ENCODE data around the gene KRT80. TPM values are rescaled to one million over a fixed set of nuclear protein-coding genes. Genes with fewer than 3 reads are reported as not detected.

Gene KRT80
- total and polyA plus RNA-seq, 2 of the 13 experiments (the other 11 are each of a cell fraction or from before 2014, with no cell fraction given): 0.27 to 0.53 TPM

DNA sequence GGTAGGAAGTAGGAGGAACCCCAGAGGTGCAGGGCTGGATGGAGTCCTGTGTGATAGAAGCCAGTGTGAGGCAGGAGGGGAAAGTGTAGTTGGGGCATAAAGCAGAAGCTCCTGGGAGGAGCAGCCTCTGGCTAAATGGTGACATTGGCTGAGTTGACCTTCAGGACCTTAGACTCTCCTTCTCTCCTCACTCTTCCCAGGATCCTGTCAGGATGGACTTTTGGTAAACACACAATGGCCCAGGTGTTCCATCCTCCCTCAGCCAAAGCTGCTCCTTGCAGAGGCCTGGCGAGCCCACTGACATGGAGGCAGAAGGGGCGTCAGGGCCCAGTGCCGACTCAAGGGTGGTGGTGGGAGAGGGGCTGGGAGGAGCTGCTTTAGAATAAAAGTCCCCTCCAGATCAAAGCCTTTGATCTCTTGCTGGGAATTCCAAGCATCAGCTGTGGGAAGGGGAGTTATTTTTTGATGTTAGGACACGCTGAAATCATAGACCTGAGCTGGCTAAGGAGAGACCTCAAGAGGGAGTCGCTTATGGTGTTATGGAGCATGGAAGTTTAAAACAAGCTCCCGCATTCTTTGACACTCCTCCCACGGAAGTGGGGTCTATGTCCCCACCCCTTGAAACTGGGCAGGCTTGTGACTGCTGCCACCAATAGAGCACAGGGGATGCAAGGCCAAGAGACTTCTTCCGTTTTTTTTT, 68.2 kb downstream of the KRT80 start:
- no TSS peak for BruUV-seq (replicated peaks)
- no peak overlapping the region for H3K9ac ChIP-seq (ENCODE audit: insufficient read depth, low read depth, low read length)
- H3K79me2 ChIP-seq (ENCODE audit: insufficient read depth, low read length): no peaks in the 10 kb centered on the region
- no peak overlapping the region for H3K4me3 ChIP-seq (replicated peaks in 1 of 3; ENCODE audit: insufficient read depth in 1 of 3, low read depth in 2 of 3, low read length in 3 of 3)
- peaks cover 55% of the 10 kb centered on the region for H3K4me1 ChIP-seq (ENCODE audit: insufficient read depth, low read length)
- ATAC-seq: no peak
- peaks cover 4 to 36% of the 10 kb centered on the region in 2 experiments; a peak in 3 of 5 replicates for H3K27me3 ChIP-seq (ENCODE audit: control insufficient read depth in 1 of 2, insufficient read depth in 2 of 2, low read length in 2 of 2)
- 25% methylated on average over 8 of the region's 8 CpGs for WGBS (ENCODE audit: low lambda C conversion rate)
- no peaks in the 10 kb centered on the region for H3K9me3 ChIP-seq (ENCODE audit: low read length)
- no peak for DNase-seq (ENCODE audit: low spot score)
- H4K20me1 ChIP-seq (ENCODE audit: insufficient read depth, low read length): no peaks in the 10 kb centered on the region
- TF ChIP-seq LCORL (IDR thresholded peaks at IDR 0.05) (no peak), LCORL (CRISPR knock-in tag; IDR thresholded peaks at IDR 0.05) (0 out of 2 replicates have a peak, but pooled peaks have one; percentile 35), SMAD1 (CRISPR knock-in tag; IDR thresholded peaks at IDR 0.05; ENCODE audit: borderline replicate concordance, low read depth) (no peak)
- no peak for FAIRE-seq
- ChIA-PET CTCF (ENCODE audit: low intra/inter-chr PET ratio, low total read pairs) (interaction anchor here (5.2 kb wide), 1 partner anchor 98 kb away, joined by 41 read pairs; no protein-coding TSS in a partner anchor), POLR2A (interaction anchor here (1.4 to 1.5 kb wide), 2 partner anchors 73 to 91 kb away, joined by 3 to 4 read pairs; no protein-coding TSS in a partner anchor)
- H3K27ac ChIP-seq (ENCODE audit: extremely low read length, insufficient read depth, low read length): no peak overlapping the region
- H2AFZ ChIP-seq (ENCODE audit: low read length): no peak overlapping the region
- in situ Hi-C loops (cut with HindIII; ENCODE audit: extremely low pct_ligation_motif_present, low pct_unique_long_range_greater_than_20kb): loop anchor here (5.0 kb wide), 1 partner anchor 96 kb away; no protein-coding TSS in a partner anchor
- no peaks in the 10 kb centered on the region for H3K36me3 ChIP-seq (replicated peaks in 1 of 2; ENCODE audit: control insufficient read depth in 1 of 2, insufficient read depth in 2 of 2, low read length in 2 of 2)
- intact Hi-C loops (cut with micrococcal nuclease; ENCODE audit: unreplicated experiment): no loop called here
- H3K4me2 ChIP-seq (ENCODE audit: low read depth, low read length): no peak overlapping the region; the same call in 1 of the 2 replicates

DNA sequence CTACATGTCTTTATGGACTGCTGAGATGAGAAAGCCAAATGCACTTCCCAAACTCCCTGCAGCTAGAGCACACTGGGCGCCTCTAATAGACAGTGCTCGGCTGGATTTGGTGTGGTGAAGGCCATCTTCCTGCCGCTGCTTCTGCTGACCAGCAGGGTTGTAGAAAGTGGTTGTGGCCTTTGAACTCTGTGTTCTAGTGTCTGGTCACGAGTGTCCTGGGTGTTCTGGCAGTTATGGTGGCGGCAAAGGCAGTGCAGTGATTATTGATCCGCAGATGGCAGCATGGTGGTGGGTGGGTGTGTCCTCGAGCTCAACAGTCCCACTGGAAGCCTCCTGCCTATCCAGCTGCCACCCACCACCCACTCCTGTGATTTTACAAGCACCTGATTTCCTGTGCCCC, 68.9 kb downstream of the KRT80 start:
- no peak overlapping the region for H3K27ac ChIP-seq (ENCODE audit: extremely low read length, insufficient read depth, low read length)
- no peak for TF ChIP-seq NONO (IDR thresholded peaks at IDR 0.05)
- TF ChIP-seq NONO (CRISPR knock-in tag; conservative IDR thresholded peaks at IDR 0.05): 0 out of 2 replicates have a peak, but pooled peaks have one; percentile 20
- TF ChIP-seq, protein P1, sequence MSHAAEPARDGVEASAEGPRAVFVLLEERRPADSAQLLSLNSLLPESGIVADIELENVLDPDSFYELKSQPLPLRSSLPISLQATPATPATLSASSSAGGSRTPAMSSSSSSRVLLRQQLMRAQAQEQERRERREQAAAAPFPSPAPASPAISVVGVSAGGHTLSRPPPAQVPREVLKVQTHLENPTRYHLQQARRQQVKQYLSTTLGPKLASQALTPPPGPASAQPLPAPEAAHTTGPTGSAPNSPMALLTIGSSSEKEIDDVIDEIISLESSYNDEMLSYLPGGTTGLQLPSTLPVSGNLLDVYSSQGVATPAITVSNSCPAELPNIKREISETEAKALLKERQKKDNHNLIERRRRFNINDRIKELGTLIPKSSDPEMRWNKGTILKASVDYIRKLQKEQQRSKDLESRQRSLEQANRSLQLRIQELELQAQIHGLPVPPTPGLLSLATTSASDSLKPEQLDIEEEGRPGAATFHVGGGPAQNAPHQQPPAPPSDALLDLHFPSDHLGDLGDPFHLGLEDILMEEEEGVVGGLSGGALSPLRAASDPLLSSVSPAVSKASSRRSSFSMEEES (CRISPR knock-in tag; IDR thresholded peaks at IDR 0.05): peak; percentile 48; the same call in 1 of the 2 replicates
- TF ChIP-seq U2AF1 (optimal IDR thresholded peaks at IDR 0.05; ENCODE audit: low read depth, low read length): no peak
- peak; percentile 70; the same call in 1 of the 2 replicates for TF ChIP-seq GZF1 (CRISPR knock-in tag; IDR thresholded peaks at IDR 0.05)
- TF ChIP-seq LCORL (IDR thresholded peaks at IDR 0.05): no peak
- 0 out of 2 replicates have a peak, but pooled peaks have one; percentile 11 for TF ChIP-seq LCORL (CRISPR knock-in tag; IDR thresholded peaks at IDR 0.05)
- TF ChIP-seq, protein P2, sequence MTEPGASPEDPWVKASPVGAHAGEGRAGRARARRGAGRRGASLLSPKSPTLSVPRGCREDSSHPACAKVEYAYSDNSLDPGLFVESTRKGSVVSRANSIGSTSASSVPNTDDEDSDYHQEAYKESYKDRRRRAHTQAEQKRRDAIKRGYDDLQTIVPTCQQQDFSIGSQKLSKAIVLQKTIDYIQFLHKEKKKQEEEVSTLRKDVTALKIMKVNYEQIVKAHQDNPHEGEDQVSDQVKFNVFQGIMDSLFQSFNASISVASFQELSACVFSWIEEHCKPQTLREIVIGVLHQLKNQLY (CRISPR knock-in tag; IDR thresholded peaks at IDR 0.05): 0 out of 2 replicates have a peak, but pooled peaks have one; percentile 33
- no peak for TF ChIP-seq ZNF263 (CRISPR knock-in tag; IDR thresholded peaks at IDR 0.05)
- BruUV-seq (replicated peaks): no TSS peak
- H3K27me3 ChIP-seq (ENCODE audit: control insufficient read depth in 1 of 2, insufficient read depth in 2 of 2, low read length in 2 of 2): peaks cover 4 to 35% of the 10 kb centered on the region in 2 experiments; a peak in 3 of 5 replicates
- H3K4me3 ChIP-seq (replicated peaks in 1 of 3; ENCODE audit: insufficient read depth in 1 of 3, low read depth in 2 of 3, low read length in 3 of 3): peak overlapping the region in 1 of 3 experiments; percentile 7; a peak in 1 of 6 replicates
- DNase-seq (ENCODE audit: low spot score): no peak
- H3K9me3 ChIP-seq (ENCODE audit: low read length): no peaks in the 10 kb centered on the region
- H3K9ac ChIP-seq (ENCODE audit: insufficient read depth, low read depth, low read length): no peak overlapping the region
- H3K79me2 ChIP-seq (ENCODE audit: insufficient read depth, low read length): no peaks in the 10 kb centered on the region
- no peak for ATAC-seq
- FAIRE-seq: no peak
- no peaks in the 10 kb centered on the region for H3K36me3 ChIP-seq (replicated peaks in 1 of 2; ENCODE audit: control insufficient read depth in 1 of 2, insufficient read depth in 2 of 2, low read length in 2 of 2)
- CTCF ChIA-PET (ENCODE audit: low intra/inter-chr PET ratio, low total read pairs): interaction anchor here (5.2 kb wide), 1 partner anchor 97 kb away, joined by 41 read pairs; no protein-coding TSS in a partner anchor
- no peak overlapping the region for H2AFZ ChIP-seq (ENCODE audit: low read length)
- in situ Hi-C loops (cut with HindIII; ENCODE audit: extremely low pct_ligation_motif_present, low pct_unique_long_range_greater_than_20kb) (loop anchor here (5.0 kb wide), 1 partner anchor 96 kb away; no protein-coding TSS in a partner anchor), intact Hi-C loops (cut with micrococcal nuclease; ENCODE audit: unreplicated experiment) (loop anchor here (1.0 kb wide), 1 partner anchor 98 kb away; no protein-coding TSS in a partner anchor)
- H3K4me2 ChIP-seq (ENCODE audit: low read depth, low read length): peak overlapping the region; percentile 49
- 15% methylated on average over 6 of the region's 7 CpGs for WGBS (ENCODE audit: low lambda C conversion rate)
- peaks cover 62% of the 10 kb centered on the region for H3K4me1 ChIP-seq (ENCODE audit: insufficient read depth, low read length)
- no peaks in the 10 kb centered on the region for H4K20me1 ChIP-seq (ENCODE audit: insufficient read depth, low read length)
- POLR2A ChIA-PET: interaction anchor here (1.4 kb wide), 1 partner anchor 90 kb away, joined by 3 read pairs; no protein-coding TSS in a partner anchor
